Activated T-helper 1 cell treated with Interleukin-2 at 50 U/mL for 16 hours (primary cell): ENCODE measurements around the gene MTMR10.
A peak's percentile ranks its signal among the peaks of the same experiment; 100 is the strongest.

Experiments
- DNase-seq: peaks from one replicate; pipeline ENCODE4 v3.0.0-alpha.2; 2020; ENCODE audit warnings: low read depth

MTMR10 gene

GRCh38 chr15:30919877-30920550, 71.4 kb downstream of the MTMR10 start:
- no peak for DNase-seq

- no peak for DNase-seq
Observed at GRCh38 chr15:30918366-30918765, 73.1 kb downstream of the MTMR10 start.

- no peak for DNase-seq
Observed at GRCh38 chr15:30917675-30918074, 73.8 kb downstream of the MTMR10 start.

GRCh38 chr15:30917013-30917412, 74.4 kb downstream of the MTMR10 start:
- DNase-seq = no peak

GRCh38 chr15:30913761-30914160, 77.7 kb downstream of the MTMR10 start:
- no peak for DNase-seq

GRCh38 chr15:30906366-30906765, 85.1 kb downstream of the MTMR10 start:
- no peak for DNase-seq

- DNase-seq = no peak
Observed at GRCh38 chr15:30905821-30906220, 85.6 kb downstream of the MTMR10 start.

- no peak for DNase-seq
Observed at GRCh38 chr15:30904812-30905211, 86.6 kb downstream of the MTMR10 start.

- peak; percentile 57 for DNase-seq
Observed at GRCh38 chr15:30903497-30904187, 87.8 kb downstream of the MTMR10 start, which contains the start of gene FAN1. Gene FAN1 (plus strand): TSS chr15:30903915. CDS start chr15:30904664, 749 bp downstream.

GRCh38 chr15:30901889-30902288, 89.5 kb downstream of the MTMR10 start:
- DNase-seq = no peak

GRCh38 chr15:30896211-30896606, 95.2 kb downstream of the MTMR10 start:
- DNase-seq = no peak

- no peak for DNase-seq
Observed at GRCh38 chr15:30895461-30896210, 95.8 kb downstream of the MTMR10 start.

GRCh38 chr15:30889196-30889595, 102.2 kb downstream of the MTMR10 start:
- no peak for DNase-seq
